Measurements from ENCODE around the gene MPZL2.

- TF ChIP-seq CTCF (conservative IDR thresholded peaks at IDR 0.05; ENCODE audit: low read length), result no peak
- no peak for TF ChIP-seq EZH2phosphoT487 (IDR thresholded peaks at IDR 0.05; ENCODE audit: borderline replicate concordance)
These were observed 49.7 kb downstream of the MPZL2 start for GRCh38 chr11:118214210-118214914.

Data from Loucy (cell line).